BJ (cell line): ENCODE data around the gene NDUFA7. TPM values are rescaled to one million over a fixed set of nuclear protein-coding genes. Genes with fewer than 3 reads are reported as not detected.

Source experiments
- CTCF ChIA-PET: fragments of 350-600 bp; formaldehyde crosslinking; extraction: SDS; loops from one replicate; lab custom pipeline; 2021; ENCODE audit warnings: antibody characterized with exemption, inconsistent platforms; lab: Yijun Ruan, JAX
- POLR2A ChIA-PET: fragments of 300-600 bp; sonication (Branson Sonifier 250); formaldehyde crosslinking; extraction: SDS; loops from one replicate; lab custom pipeline; 2021; ENCODE audit warnings: antibody characterized with exemption; lab: Charles Lee
- DNase-seq: peaks from one replicate; pipeline ENCODE4 v3.0.0-alpha.2; 2011; ENCODE audit warnings: low read depth
- H3K27me3 ChIP-seq: 2 replicates; pipeline ENCODE4 v1.6.0; 2011; ENCODE audit warnings: low read length; ENCODE audit not compliant: control insufficient read depth, insufficient read depth
- H3K36me3 ChIP-seq: 2 replicates; pipeline ENCODE4 v1.5.1; 2011; ENCODE audit warnings: low read length; ENCODE audit not compliant: control insufficient read depth, insufficient read depth
- H3K4me3 ChIP-seq: 2 replicates; pipeline ENCODE4 v1.5.1; 2011; ENCODE audit warnings: low read depth, mild to moderate bottlenecking, control low read depth, low read length
- CTCF ChIP-seq: IDR thresholded peaks from 2 replicates; pipeline ENCODE4 v1.5.1; 2011; ENCODE audit warnings: low read depth, mild to moderate bottlenecking, control low read depth, inconsistent platforms, low read length, moderate library complexity; ENCODE audit not compliant: insufficient read depth
- polyA plus RNA-seq: library from polyadenylated mRNA; depleted of rRNA; stranded (reverse); fragments of >200 nt; gene quantifications from 2 replicates; pipeline ENCODE4 v1.2.3, GENCODE V29; 2011

The NDUFA7 gene
- polyA plus RNA-seq, 1 experiment = 48.3 TPM

GRCh38 chr19:8338835-8339234, 17.7 kb upstream of the NDUFA7 start:
- H3K36me3 ChIP-seq = no peaks in the 10 kb centered on the region
- POLR2A ChIA-PET = no interaction called here
- H3K27me3 ChIP-seq = peaks cover 36% of the 10 kb centered on the region
- no peak overlapping the region for H3K4me3 ChIP-seq
- CTCF ChIA-PET = no interaction called here
- no peak for TF ChIP-seq CTCF
- no peak for DNase-seq

DNA sequence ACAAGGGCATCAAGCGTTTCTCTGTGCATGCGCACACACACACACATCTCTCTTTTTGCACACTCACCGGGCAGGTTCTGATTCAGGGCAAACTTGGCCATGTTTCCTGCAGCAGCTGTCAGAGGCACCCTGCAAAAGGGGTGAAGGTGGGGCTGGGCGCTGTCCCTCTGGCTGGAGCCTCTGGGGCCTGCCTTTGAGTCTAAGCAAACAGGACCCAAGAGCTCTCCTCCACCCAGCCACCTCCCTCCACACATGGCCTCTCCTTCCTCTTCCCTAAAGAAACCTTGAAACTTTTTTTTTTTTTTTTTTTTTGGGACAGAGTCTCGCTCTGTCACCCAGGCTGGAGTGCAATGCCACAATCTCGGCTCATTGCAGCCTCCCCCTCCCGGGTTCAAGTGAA, 16.6 kb upstream of the NDUFA7 start:
- no peaks in the 10 kb centered on the region for H3K36me3 ChIP-seq
- peaks cover 42% of the 10 kb centered on the region for H3K27me3 ChIP-seq
- no peak for DNase-seq
- POLR2A ChIA-PET = no interaction called here
- TF ChIP-seq CTCF = no peak
- H3K4me3 ChIP-seq = no peak overlapping the region
- CTCF ChIA-PET = no interaction called here

DNA sequence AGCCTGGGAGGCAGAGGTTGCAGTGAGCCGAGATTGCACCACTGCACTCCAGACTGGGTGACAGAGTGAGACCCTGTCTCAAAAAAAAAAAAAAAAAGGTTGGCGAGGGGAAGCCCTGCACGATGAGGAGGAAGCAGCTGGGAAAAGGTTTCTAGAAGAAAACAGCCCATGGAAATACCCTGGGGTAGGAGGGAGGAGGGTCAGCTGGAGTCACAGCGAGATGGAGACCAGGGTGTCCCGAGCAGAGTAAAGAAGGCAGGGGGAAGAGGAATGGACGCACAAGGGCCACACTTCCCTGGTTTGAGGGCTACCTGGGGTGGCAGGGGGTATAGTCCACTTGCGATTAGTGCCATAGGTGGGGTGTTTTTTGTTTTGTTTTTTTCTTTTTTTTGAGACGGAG, 15.5 kb upstream of the NDUFA7 start:
- no peak for DNase-seq
- ChIA-PET CTCF (interaction anchor here (0.8 to 2.3 kb wide), 3 partner anchors 11 to 112 kb away, joined by 3 to 8 read pairs (median 3); no protein-coding TSS in a partner anchor), POLR2A (no interaction called here)
- TF ChIP-seq CTCF = no peak
- H3K36me3 ChIP-seq = no peaks in the 10 kb centered on the region
- no peak overlapping the region for H3K4me3 ChIP-seq
- peaks cover 33% of the 10 kb centered on the region for H3K27me3 ChIP-seq

- peaks cover 34% of the 10 kb centered on the region for H3K27me3 ChIP-seq
- H3K36me3 ChIP-seq = no peaks in the 10 kb centered on the region
- TF ChIP-seq CTCF = no peak
- H3K4me3 ChIP-seq = no peak overlapping the region
- CTCF ChIA-PET = interaction anchor here (0.8 to 2.3 kb wide), 3 partner anchors 12 to 113 kb away, joined by 3 to 8 read pairs (median 3); no protein-coding TSS in a partner anchor
- POLR2A ChIA-PET = no interaction called here
- no peak for DNase-seq
Measured at GRCh38 chr19:8336072-8336569, 14.9 kb upstream of the NDUFA7 start.

GRCh38 chr19:8335343-8336071, 14.3 kb upstream of the NDUFA7 start:
- Histone ChIP-seq H3K36me3 (no peaks in the 10 kb centered on the region), H3K27me3 (peaks cover 32% of the 10 kb centered on the region), H3K4me3 (no peak overlapping the region)
- TF ChIP-seq CTCF = no peak
- POLR2A ChIA-PET = no interaction called here
- CTCF ChIA-PET = interaction anchor here (0.8 to 2.3 kb wide), 5 partner anchors 12 to 34 kb away, joined by 3 to 8 read pairs (median 3); partner anchors contain the start of genes NDUFA7 and RPS28
- DNase-seq = no peak
